ACHN (cell line): ENCODE measurements around the gene THTPA.

Experiments used
- DNase-seq: peaks from one replicate; pipeline ENCODE4 v3.0.0-alpha.2; 2015
- in situ Hi-C: cut with HindIII; loops from 2 replicates; pipeline ENCODE4 v1.10.0; 2017; ENCODE audit warnings: low sequenced_read_pairs, low pct_ligation_motif_present, low pct_unique_long_range_greater_than_20kb

The THTPA gene

DNA sequence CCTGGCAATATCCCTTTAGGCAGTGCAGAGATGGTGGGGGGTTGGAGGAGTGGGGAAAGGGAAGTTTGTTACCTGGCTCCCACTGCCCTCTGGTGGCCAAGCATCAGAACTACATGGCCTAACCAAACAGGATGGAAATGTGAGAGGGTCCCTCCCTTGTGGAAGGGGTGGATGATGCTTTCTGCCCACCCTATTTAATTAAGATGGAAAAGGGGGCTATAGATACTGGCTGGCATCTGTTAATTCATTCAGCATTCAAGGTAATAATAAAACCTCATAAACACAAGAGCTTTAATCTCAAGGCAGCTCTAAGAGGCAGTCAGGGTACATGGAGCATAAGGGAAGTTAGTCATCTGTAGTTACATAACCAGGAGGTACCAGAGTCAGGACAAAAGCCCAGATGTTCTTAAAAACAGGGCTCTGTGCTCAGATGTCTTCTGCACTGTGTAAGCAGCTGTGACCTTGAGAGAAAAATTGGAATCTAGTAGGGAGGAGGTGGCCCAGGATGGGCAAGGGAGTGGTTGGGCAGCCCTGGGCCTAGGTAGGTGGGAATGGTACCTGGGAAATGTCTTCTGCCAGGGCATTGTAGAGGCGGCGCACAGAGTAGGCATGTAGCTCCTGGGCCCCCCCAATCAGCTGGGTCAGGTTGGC is 6.9 kb downstream of the THTPA start:
- DNase-seq: peak; percentile 48
- in situ Hi-C loops: no loop called here

- no peak for DNase-seq
- in situ Hi-C loops: no loop called here
Measured at GRCh38 chr14:23563473-23564180, 7.6 kb downstream of the THTPA start.

- no peak for DNase-seq
- in situ Hi-C loops: no loop called here
Measured at GRCh38 chr14:23564181-23564812, 8.2 kb downstream of the THTPA start.

- in situ Hi-C loops: no loop called here
- no peak for DNase-seq
Measured at GRCh38 chr14:23564876-23565275, 8.8 kb downstream of the THTPA start.

- no peak for DNase-seq
- in situ Hi-C loops: no loop called here
Measured at GRCh38 chr14:23565626-23566025, 9.6 kb downstream of the THTPA start.

GRCh38 chr14:23566112-23566777 is 10.2 kb downstream of the THTPA start:
- DNase-seq: no peak
- in situ Hi-C loops: no loop called here

DNA sequence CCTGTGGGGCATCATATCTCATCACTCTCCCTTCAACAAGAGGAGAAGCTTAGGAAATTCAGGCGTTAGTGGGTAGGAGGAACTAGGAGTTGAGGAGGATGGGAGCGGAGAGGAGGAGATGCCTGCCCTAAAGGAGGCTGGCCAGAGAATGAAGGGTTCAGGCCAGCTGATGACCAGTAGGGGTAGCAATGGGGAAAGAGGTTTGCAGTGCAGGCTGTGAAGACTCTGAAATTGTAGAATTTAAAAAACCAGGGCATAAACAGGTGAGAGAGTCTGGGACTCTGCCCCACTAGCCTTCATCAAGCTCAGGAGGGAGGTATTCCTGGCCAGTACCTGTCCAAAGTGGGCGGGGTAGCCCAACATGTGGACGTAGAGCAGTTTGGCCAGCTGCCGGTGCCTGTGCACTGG is 10.7 kb downstream of the THTPA start:
- peak; percentile 26 for DNase-seq
- in situ Hi-C loops: no loop called here

GRCh38 chr14:23567186-23568020 is 11.3 kb downstream of the THTPA start, which contains the start of gene AP1G2:
TSS of gene AP1G2 (minus strand) at chr14:23567791. CDS start at chr14:23567314, 477 bp downstream.
- in situ Hi-C loops: no loop called here
- peak; percentile 87 for DNase-seq

DNA sequence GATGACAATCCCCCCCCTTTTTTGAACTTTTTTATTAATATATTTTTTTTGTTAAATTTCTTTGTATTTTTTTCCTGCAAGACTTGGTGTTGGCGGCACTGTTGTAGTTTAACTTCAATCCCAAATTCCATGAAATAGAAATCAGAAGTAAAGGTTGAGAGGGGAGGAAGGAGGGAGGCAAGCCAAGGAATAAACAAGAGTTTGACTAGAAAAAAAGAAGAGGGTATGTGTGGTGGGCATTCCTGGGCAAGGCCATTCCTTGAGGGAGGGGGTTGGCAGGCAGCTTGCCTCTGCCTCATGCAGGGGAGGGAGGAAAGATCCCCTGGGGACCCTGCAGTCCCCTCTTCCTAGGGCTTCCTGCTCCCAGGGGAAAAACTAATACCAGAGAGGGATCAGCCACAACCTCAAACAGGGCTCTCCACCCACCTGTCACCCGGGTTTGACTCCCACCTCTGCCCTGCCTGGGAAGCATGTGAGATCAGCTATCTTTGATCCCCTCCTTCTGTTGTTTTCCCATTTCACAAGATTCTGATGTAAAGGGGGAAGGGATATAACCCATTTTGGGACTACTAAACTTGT is 12.0 kb downstream of the THTPA start:
- no peak for DNase-seq
- in situ Hi-C loops: no loop called here

DNA sequence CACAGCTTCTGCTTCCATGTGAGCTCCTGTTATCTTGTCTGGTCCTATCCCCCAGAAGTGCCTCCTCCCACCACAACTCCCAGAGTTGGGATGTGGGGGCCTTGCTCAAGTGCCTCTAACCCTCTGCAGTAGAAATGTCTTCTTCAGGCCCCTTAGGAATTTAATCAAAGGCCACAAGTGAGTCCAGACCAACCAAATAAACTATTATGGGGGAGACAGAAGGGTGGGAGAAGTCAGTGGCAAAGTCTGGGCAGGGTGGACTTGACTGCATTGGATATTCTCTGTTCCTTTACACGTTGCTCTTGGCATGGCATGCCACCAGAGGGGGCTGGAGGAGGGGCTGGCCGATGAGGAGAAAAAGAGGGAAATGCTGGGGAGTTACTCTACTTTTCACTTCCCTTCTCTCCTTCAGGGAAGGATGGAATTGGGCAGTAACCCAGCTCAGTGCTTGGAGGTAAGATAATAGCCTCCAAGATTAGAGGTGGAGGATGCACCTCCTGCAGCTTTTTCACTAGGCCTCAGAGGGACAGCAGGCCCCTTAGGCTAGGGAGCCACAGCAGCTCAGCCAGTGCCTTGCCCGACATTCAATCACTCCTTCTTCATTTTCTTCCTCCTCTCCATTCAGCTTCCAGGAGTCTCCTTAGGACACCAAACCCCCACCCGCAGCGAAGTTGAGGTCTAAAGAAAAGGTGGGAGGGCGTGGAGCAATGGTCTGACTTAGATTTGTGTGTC is 12.7 kb downstream of the THTPA start:
- in situ Hi-C loops: no loop called here
- DNase-seq: peak; percentile 55

DNA sequence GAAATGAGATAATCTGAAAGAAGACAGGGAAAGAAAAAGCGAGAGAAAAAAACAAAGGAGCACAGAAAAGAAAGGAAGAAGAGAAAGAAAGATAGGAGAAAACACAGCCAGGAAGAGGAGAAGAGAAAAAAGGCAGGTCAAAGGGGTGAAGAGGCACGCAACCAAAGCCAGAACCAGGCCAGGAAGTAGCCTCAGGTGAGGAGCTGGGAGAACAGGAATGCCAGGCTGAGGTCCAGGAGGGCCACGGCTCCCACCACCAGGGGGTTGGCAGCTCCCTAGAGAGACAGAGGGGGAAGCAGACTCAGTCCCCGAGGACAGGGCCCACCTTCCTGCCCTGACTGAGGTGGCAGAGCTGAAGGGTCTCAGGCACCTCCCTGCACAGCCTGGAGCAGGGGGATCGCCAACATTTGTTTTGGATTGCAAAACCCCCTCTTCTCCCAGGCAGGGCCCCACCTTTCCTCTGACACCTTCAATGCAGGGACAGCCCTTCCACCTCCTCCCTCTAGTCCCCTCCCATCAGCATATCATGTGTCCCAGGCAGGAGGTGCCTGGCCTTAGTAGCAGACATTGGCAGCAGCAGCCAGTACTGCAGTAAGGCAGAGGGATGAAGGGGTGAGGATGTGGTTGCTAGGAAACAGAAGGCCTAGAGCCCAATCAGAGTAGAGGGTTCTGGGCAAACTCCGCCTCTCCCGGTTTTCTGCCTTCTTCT is 13.5 kb downstream of the THTPA start:
- DNase-seq: no peak
- in situ Hi-C loops: no loop called here

GRCh38 chr14:23570806-23571483 is 14.9 kb downstream of the THTPA start:
- DNase-seq: no peak
- in situ Hi-C loops: no loop called here

DNA sequence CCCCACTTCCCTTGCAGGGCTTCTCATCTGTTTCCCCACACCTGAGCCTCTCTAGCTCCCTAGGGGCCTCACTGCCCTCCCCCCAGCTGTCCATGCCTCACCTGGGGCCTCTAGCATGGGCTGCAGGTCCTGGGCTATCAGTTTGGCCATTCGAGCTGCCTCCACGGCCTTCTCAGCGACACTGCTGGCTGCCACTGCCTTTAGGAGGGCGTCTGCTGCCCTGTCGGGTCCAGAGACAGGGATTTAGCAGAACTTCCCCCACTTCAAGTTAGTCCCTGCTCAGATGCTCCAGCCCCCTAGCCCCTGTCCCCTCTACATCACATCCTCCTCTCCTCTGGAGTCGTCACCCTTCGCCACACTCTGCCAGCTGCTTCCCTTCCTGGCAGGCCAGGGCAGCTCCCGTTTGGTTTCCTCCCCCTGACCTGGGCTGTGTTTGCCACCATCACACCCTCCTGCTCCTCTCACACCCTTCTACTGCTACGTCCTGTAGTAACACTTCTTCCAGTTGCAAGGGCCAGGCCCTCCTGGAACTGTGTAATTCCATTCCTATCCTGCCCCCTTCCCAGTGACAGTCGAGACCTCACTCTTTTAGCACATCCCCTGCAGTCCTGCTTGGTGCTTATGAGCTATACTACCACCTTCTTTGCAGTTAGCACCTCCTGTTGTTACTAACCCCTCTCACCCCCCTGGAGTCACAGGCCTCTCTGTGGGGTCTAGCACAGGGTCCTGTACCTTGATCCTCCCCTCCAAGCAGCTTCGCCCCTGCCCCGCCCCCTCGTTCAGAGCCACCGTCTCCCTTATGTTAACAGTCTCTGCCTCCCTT is 15.8 kb downstream of the THTPA start:
- in situ Hi-C loops: no loop called here
- no peak for DNase-seq

DNA sequence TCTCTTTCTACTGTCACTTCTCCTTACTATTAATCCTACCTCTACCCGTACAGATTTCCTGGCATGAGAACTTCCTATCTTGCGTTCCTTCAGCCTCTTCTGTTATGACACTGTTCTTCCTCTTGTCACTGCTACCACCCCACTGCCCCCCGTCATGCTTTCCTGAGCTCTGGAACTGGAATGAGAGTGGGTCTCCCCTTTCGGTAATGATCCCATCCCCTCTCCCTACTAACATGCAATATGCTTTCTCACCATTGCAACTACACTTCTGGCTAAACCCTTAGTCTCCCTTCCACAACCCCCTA is 16.4 kb downstream of the THTPA start:
- in situ Hi-C loops: no loop called here

DNA sequence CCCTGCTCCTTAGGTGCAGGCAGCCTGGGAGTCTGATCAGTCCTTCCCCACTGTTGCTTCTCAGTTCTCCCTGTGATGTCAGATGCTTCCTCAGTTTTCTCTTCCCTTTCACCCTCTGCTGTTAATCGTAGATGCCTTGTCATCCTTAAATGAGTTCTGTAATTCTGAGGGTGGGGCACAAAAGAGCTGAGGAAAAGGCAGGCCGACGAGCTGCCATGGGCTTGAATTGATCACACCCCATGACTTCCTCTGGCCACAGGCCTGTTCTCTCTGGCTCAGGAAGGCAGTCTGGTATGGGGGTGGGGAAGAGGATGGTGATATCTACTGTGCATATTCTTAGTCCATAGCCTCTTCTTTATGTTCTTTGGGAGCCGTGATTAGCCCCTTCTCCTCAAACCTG is 16.8 kb downstream of the THTPA start:
- no peak for DNase-seq
- in situ Hi-C loops: no loop called here

More for the DNA sequence above, 16.4 kb downstream of the THTPA start:
- DNase-seq: no peak
